ENCODE data around the gene IPCEF1. TPM values are rescaled to one million over a fixed set of nuclear protein-coding genes. Genes with fewer than 3 reads are reported as not detected.

Gene IPCEF1
- total RNA-seq, 1 donor from 2014 or later, result 18.8 TPM

DNA sequence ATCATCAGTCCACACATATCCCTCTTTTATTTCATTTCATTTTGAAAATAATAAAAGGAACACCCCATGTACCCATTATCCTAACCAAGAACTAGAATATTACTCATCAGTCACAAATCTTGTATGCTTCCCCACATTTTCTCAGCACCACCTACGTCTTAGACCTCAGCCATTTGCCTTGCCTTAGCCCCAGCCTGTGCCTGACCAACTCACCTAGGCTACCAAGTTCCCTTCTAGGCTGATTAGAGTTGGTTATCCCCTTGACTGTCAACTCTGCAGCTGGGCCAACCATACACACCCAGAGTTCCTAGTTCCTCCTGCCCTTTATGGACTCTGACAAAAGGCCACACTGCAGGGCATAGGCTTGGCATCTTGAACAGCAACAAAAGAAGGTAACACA is 33.4 kb upstream of the IPCEF1 start:
- DNase-seq (ENCODE audit: low spot score), result no peak
- TF ChIP-seq, protein P1, sequence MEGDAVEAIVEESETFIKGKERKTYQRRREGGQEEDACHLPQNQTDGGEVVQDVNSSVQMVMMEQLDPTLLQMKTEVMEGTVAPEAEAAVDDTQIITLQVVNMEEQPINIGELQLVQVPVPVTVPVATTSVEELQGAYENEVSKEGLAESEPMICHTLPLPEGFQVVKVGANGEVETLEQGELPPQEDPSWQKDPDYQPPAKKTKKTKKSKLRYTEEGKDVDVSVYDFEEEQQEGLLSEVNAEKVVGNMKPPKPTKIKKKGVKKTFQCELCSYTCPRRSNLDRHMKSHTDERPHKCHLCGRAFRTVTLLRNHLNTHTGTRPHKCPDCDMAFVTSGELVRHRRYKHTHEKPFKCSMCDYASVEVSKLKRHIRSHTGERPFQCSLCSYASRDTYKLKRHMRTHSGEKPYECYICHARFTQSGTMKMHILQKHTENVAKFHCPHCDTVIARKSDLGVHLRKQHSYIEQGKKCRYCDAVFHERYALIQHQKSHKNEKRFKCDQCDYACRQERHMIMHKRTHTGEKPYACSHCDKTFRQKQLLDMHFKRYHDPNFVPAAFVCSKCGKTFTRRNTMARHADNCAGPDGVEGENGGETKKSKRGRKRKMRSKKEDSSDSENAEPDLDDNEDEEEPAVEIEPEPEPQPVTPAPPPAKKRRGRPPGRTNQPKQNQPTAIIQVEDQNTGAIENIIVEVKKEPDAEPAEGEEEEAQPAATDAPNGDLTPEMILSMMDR (IDR thresholded peaks at IDR 0.05; ENCODE audit: unreplicated experiment), result no peak
- Mint-ChIP-seq H3K4me3 (ENCODE audit: unreplicated experiment) (no peak overlapping the region), H3K27ac (ENCODE audit: unreplicated experiment) (no peak overlapping the region), H3K9me3 (ENCODE audit: unreplicated experiment) (no peaks in the 10 kb centered on the region), H3K27me3 (ENCODE audit: unreplicated experiment) (no peaks in the 10 kb centered on the region), H3K4me1 (ENCODE audit: unreplicated experiment) (peaks cover 3% of the 10 kb centered on the region), H3K36me3 (ENCODE audit: low read depth, unreplicated experiment) (no peaks in the 10 kb centered on the region)

DNA sequence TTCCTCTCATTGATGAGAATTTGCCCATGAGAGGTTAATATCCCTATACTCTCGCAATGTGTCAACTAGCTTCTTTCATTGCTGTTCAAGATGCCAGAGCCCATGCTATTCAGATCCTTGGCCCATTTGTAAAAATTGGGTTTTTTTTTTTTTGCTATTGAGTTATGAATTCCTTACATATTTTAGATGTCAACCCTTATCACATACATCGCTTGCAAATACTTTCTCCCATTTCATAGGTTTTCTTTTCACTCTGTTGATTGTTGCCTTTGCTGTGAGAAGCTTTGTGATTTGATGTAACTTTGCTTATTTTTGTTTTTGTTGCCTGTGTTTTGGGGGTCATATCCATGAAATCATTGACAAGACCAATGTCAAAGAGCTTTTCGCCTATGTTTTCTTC is 32.2 kb upstream of the IPCEF1 start:
- H3K36me3 Mint-ChIP-seq (ENCODE audit: low read depth, unreplicated experiment), result no peaks in the 10 kb centered on the region
- H3K4me3 Mint-ChIP-seq (ENCODE audit: unreplicated experiment), result no peak overlapping the region
- H3K9me3 Mint-ChIP-seq (ENCODE audit: unreplicated experiment), result no peaks in the 10 kb centered on the region
- no peaks in the 10 kb centered on the region for H3K4me1 Mint-ChIP-seq (ENCODE audit: unreplicated experiment)
- no peaks in the 10 kb centered on the region for H3K27me3 Mint-ChIP-seq (ENCODE audit: unreplicated experiment)
- TF ChIP-seq, protein P1 (IDR thresholded peaks at IDR 0.05; ENCODE audit: unreplicated experiment), result no peak
- no peak overlapping the region for H3K27ac Mint-ChIP-seq (ENCODE audit: unreplicated experiment)
- no peak for DNase-seq (ENCODE audit: low spot score)

- H3K4me1 Mint-ChIP-seq (ENCODE audit: unreplicated experiment), result no peaks in the 10 kb centered on the region
- H3K27ac Mint-ChIP-seq (ENCODE audit: unreplicated experiment), result no peak overlapping the region
- no peak for DNase-seq (ENCODE audit: low spot score)
- H3K4me3 Mint-ChIP-seq (ENCODE audit: unreplicated experiment), result no peak overlapping the region
- H3K36me3 Mint-ChIP-seq (ENCODE audit: low read depth, unreplicated experiment), result no peaks in the 10 kb centered on the region
- TF ChIP-seq, protein P1 (IDR thresholded peaks at IDR 0.05; ENCODE audit: unreplicated experiment), result no peak
- no peaks in the 10 kb centered on the region for H3K9me3 Mint-ChIP-seq (ENCODE audit: unreplicated experiment)
- H3K27me3 Mint-ChIP-seq (ENCODE audit: unreplicated experiment), result no peaks in the 10 kb centered on the region
Observed at GRCh38 chr6:154386848-154387717, 30.5 kb upstream of the IPCEF1 start.

DNA sequence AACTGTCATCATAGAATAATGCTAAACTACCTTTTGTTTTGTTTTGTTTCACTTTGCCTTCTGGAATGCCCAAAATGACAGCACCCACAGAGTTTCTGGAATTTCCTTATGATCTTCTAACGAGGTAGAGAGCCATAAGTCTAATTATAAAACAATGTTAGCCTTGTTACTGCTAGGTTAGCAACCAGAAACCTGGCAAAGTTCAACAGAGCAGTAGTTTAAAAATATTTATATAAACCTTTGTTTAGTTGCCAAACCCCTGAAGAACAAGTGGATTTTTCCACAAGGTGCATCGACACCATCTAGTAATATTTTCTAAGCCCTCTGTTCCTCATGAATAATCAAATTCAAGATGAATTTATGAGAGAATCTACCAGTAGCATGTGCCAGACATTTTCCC is 27.6 kb upstream of the IPCEF1 start:
- H3K36me3 Mint-ChIP-seq (ENCODE audit: low read depth, unreplicated experiment), result no peaks in the 10 kb centered on the region
- no peaks in the 10 kb centered on the region for H3K27me3 Mint-ChIP-seq (ENCODE audit: unreplicated experiment)
- no peak for DNase-seq (ENCODE audit: low spot score)
- TF ChIP-seq, protein P1 (IDR thresholded peaks at IDR 0.05; ENCODE audit: unreplicated experiment), result no peak
- H3K27ac Mint-ChIP-seq (ENCODE audit: unreplicated experiment), result no peak overlapping the region
- H3K4me1 Mint-ChIP-seq (ENCODE audit: unreplicated experiment), result no peaks in the 10 kb centered on the region
- H3K9me3 Mint-ChIP-seq (ENCODE audit: unreplicated experiment), result no peaks in the 10 kb centered on the region
- no peak overlapping the region for H3K4me3 Mint-ChIP-seq (ENCODE audit: unreplicated experiment)

DNA sequence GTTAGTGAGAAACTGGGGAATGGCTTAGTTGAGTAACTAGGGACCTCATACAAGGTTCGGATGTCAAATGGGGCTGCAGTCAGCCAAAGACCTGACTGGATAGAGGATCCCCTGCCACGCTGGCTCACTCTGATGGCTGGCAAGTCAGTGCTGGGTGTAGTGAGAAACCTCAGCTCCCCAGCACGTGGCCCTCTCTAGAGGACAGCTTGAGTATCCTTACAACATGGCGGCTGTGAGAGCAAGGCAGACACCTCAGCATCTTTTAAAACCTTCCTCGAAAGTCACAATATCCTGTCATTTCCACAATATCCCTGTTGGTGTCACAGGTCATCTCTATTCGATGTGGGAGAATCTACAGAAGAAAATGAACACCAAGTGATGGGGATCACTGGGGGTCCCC is 26.7 kb upstream of the IPCEF1 start:
- no peak for DNase-seq (ENCODE audit: low spot score)
- no peaks in the 10 kb centered on the region for H3K4me1 Mint-ChIP-seq (ENCODE audit: unreplicated experiment)
- H3K4me3 Mint-ChIP-seq (ENCODE audit: unreplicated experiment), result no peak overlapping the region
- TF ChIP-seq, protein P1 (IDR thresholded peaks at IDR 0.05; ENCODE audit: unreplicated experiment), result no peak
- H3K36me3 Mint-ChIP-seq (ENCODE audit: low read depth, unreplicated experiment), result no peaks in the 10 kb centered on the region
- no peaks in the 10 kb centered on the region for H3K27me3 Mint-ChIP-seq (ENCODE audit: unreplicated experiment)
- no peak overlapping the region for H3K27ac Mint-ChIP-seq (ENCODE audit: unreplicated experiment)
- no peaks in the 10 kb centered on the region for H3K9me3 Mint-ChIP-seq (ENCODE audit: unreplicated experiment)
